A549 (cell line): ENCODE measurements around the gene INPP5J.

ENCODE experiments used
- CHD4 ChIP-seq: fragments of 200-600 bp; sonication (generic); IDR thresholded peaks from 2 replicates; pipeline ENCODE4 v1.6.1; 2016; ENCODE audit warnings: antibody characterized with exemption, mild to moderate bottlenecking, borderline replicate concordance
- CTCF ChIP-seq: fragments of >200 bp; sonication (Bioruptor Twin); formaldehyde crosslinking; IDR thresholded peaks from 3 replicates; pipeline ENCODE4 v1.5.1; 2016
- E2F6 ChIP-seq: IDR thresholded peaks from 2 replicates; pipeline ENCODE4 v1.6.1; 2012; ENCODE audit warnings: low read depth, borderline replicate concordance
- EHF ChIP-seq: fragments of 250-450 bp; sonication (Bioruptor Pico); IDR thresholded peaks from 2 replicates; pipeline ENCODE4 v1.5.0; 2020; ENCODE audit warnings: mild to moderate bottlenecking
- REST ChIP-seq: fragments of 200-600 bp; sonication (generic); IDR thresholded peaks from 2 replicates; pipeline ENCODE4 v1.6.1; 2016; ENCODE audit warnings: antibody characterized with exemption, mild to moderate bottlenecking, moderate library complexity
- TP53 ChIP-seq: fragments of 250-450 bp; sonication (Bioruptor Pico); IDR thresholded peaks from 2 replicates; pipeline ENCODE4 v1.5.0; 2021; ENCODE audit warnings: mild to moderate bottlenecking, moderate library complexity

- no peak for TF ChIP-seq CTCF
- no peak for TF ChIP-seq E2F6
- no peak for TF ChIP-seq EHF (CRISPR knock-in tag)
- TF ChIP-seq TP53: no peak
- TF ChIP-seq CHD4: no peak
- TF ChIP-seq REST: no peak
These were observed 43.6 kb upstream of the INPP5J start for GRCh38 chr22:31079095-31079642.
